ENCODE results near the gene ENTHD1. TPM values are rescaled to one million over a fixed set of nuclear protein-coding genes. Genes with fewer than 3 reads are reported as not detected.

The ENTHD1 gene
- total RNA-seq, 1 donor from 2014 or later, result not detected

DNA sequence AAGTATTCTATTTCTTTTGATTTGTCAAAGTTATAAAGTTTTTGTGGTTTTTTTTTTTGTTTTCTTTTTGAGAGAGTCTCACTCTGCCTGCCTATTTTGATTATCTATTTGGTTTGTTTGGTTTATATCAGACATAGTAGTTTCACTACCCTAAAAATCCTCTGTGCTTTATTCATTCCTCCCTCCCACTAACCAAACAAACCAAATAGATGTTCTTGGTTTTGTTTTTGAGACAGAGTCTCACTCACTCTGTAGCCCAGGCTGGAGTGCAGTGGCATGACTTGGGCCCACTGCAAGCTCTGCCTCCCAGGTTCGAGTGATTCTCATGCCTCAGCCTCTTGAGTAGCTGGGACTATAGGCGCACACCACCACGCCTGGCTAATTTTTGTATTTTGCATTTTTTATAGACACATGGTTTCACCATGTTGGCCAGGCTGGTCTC, 67.9 kb downstream of the ENTHD1 start:
- TF ChIP-seq, protein P1, sequence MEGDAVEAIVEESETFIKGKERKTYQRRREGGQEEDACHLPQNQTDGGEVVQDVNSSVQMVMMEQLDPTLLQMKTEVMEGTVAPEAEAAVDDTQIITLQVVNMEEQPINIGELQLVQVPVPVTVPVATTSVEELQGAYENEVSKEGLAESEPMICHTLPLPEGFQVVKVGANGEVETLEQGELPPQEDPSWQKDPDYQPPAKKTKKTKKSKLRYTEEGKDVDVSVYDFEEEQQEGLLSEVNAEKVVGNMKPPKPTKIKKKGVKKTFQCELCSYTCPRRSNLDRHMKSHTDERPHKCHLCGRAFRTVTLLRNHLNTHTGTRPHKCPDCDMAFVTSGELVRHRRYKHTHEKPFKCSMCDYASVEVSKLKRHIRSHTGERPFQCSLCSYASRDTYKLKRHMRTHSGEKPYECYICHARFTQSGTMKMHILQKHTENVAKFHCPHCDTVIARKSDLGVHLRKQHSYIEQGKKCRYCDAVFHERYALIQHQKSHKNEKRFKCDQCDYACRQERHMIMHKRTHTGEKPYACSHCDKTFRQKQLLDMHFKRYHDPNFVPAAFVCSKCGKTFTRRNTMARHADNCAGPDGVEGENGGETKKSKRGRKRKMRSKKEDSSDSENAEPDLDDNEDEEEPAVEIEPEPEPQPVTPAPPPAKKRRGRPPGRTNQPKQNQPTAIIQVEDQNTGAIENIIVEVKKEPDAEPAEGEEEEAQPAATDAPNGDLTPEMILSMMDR (conservative IDR thresholded peaks at IDR 0.05), result no peak
- no peak for DNase-seq (ENCODE audit: low read depth, low spot score)
- peaks cover 16% of the 10 kb centered on the region for H3K27me3 Mint-ChIP-seq (ENCODE audit: low read depth)
- no peak overlapping the region for H3K4me3 Mint-ChIP-seq
- H3K27ac Mint-ChIP-seq (ENCODE audit: unreplicated experiment), result no peak overlapping the region
- H3K4me1 Mint-ChIP-seq, result peaks cover 14% of the 10 kb centered on the region
- H3K9me3 Mint-ChIP-seq, result peaks cover 3% of the 10 kb centered on the region
- H3K36me3 Mint-ChIP-seq (ENCODE audit: low read depth), result no peaks in the 10 kb centered on the region

- TF ChIP-seq, protein P1 (conservative IDR thresholded peaks at IDR 0.05), result no peak
- Mint-ChIP-seq H3K27ac (ENCODE audit: unreplicated experiment) (no peak overlapping the region), H3K4me1 (no peaks in the 10 kb centered on the region), H3K4me3 (no peak overlapping the region), H3K9me3 (peaks cover 3% of the 10 kb centered on the region), H3K27me3 (ENCODE audit: low read depth) (peaks cover 30% of the 10 kb centered on the region), H3K36me3 (ENCODE audit: low read depth) (no peaks in the 10 kb centered on the region)
- no peak for DNase-seq (ENCODE audit: low read depth, low spot score)
Observed at GRCh38 chr22:39821008-39821407, 72.6 kb downstream of the ENTHD1 start.

- Mint-ChIP-seq H3K9me3 (peaks cover 3% of the 10 kb centered on the region), H3K36me3 (ENCODE audit: low read depth) (no peaks in the 10 kb centered on the region), H3K4me3 (no peak overlapping the region), H3K27ac (ENCODE audit: unreplicated experiment) (no peak overlapping the region), H3K4me1 (no peaks in the 10 kb centered on the region), H3K27me3 (ENCODE audit: low read depth) (peaks cover 30% of the 10 kb centered on the region)
- TF ChIP-seq, protein P1 (conservative IDR thresholded peaks at IDR 0.05), result no peak
- no peak for DNase-seq (ENCODE audit: low read depth, low spot score)
Observed at GRCh38 chr22:39820256-39820655, 73.3 kb downstream of the ENTHD1 start.

DNA sequence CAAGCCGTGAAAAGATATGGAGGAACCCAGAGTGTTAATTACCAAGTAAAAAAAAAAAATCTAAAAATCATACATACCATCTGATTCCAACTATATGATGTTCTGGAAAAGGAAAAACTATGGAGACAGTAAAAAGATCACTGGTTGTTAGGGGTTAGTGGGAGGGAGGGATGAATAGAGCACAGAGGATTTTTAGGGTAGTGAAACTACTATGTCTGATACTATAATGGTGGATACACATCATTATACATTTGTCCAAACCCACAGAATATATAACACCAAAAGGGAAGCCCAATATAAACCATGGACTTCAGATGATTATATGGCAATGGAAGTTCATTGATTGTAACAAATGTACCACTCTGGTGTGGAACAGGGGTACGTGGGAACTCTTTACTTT, 74.1 kb downstream of the ENTHD1 start:
- peaks cover 28% of the 10 kb centered on the region for H3K27me3 Mint-ChIP-seq (ENCODE audit: low read depth)
- no peaks in the 10 kb centered on the region for H3K9me3 Mint-ChIP-seq
- no peaks in the 10 kb centered on the region for H3K36me3 Mint-ChIP-seq (ENCODE audit: low read depth)
- DNase-seq (ENCODE audit: low read depth, low spot score), result no peak
- no peak overlapping the region for H3K4me3 Mint-ChIP-seq
- H3K27ac Mint-ChIP-seq (ENCODE audit: unreplicated experiment), result no peak overlapping the region
- TF ChIP-seq, protein P1 (conservative IDR thresholded peaks at IDR 0.05), result no peak
- no peaks in the 10 kb centered on the region for H3K4me1 Mint-ChIP-seq

DNA sequence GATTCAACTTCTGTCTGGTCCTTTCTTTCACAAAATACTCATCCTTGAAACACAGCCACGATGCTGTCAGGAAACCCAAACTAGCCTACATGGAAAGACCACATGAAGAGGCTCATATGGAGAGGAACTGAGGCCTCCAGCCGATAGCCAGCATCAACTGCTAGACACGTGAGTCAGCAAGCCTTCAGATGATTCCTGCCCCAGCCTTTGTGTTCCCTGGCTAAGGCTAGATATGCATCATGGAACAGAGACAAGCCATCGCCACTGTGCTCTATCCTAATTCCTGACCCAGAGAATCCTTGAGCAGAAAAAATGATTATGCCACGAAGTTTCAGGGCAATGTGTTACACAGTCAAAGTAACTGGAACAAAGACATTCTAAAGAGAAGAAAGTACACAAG, 75.5 kb downstream of the ENTHD1 start:
- DNase-seq (ENCODE audit: low read depth, low spot score), result no peak
- TF ChIP-seq, protein P1 (conservative IDR thresholded peaks at IDR 0.05), result no peak
- Mint-ChIP-seq H3K4me1 (no peaks in the 10 kb centered on the region), H3K9me3 (no peaks in the 10 kb centered on the region), H3K27me3 (ENCODE audit: low read depth) (peaks cover 30% of the 10 kb centered on the region), H3K27ac (ENCODE audit: unreplicated experiment) (no peak overlapping the region), H3K36me3 (ENCODE audit: low read depth) (no peaks in the 10 kb centered on the region), H3K4me3 (no peak overlapping the region)

GRCh38 chr22:39815932-39816331, 77.6 kb downstream of the ENTHD1 start:
- DNase-seq (ENCODE audit: low read depth, low spot score), result no peak
- TF ChIP-seq, protein P1 (conservative IDR thresholded peaks at IDR 0.05), result no peak
- Mint-ChIP-seq H3K4me3 (no peak overlapping the region), H3K27ac (ENCODE audit: unreplicated experiment) (no peak overlapping the region), H3K36me3 (ENCODE audit: low read depth) (no peaks in the 10 kb centered on the region), H3K27me3 (ENCODE audit: low read depth) (peaks cover 30% of the 10 kb centered on the region), H3K9me3 (no peaks in the 10 kb centered on the region), H3K4me1 (no peaks in the 10 kb centered on the region)
